NCI-H1694 (cell line): ENCODE data around the gene CITED2.
"Not testable (repeated sequence)": the region's sequence is repeated elsewhere in the genome, so short reads cannot be mapped to it uniquely, and the experiment has no call there.

Experiments
- DNase-seq: peaks from one replicate; lab custom pipeline; 2025; lab: John Stamatoyannopoulos, UW

CITED2 gene

DNA sequence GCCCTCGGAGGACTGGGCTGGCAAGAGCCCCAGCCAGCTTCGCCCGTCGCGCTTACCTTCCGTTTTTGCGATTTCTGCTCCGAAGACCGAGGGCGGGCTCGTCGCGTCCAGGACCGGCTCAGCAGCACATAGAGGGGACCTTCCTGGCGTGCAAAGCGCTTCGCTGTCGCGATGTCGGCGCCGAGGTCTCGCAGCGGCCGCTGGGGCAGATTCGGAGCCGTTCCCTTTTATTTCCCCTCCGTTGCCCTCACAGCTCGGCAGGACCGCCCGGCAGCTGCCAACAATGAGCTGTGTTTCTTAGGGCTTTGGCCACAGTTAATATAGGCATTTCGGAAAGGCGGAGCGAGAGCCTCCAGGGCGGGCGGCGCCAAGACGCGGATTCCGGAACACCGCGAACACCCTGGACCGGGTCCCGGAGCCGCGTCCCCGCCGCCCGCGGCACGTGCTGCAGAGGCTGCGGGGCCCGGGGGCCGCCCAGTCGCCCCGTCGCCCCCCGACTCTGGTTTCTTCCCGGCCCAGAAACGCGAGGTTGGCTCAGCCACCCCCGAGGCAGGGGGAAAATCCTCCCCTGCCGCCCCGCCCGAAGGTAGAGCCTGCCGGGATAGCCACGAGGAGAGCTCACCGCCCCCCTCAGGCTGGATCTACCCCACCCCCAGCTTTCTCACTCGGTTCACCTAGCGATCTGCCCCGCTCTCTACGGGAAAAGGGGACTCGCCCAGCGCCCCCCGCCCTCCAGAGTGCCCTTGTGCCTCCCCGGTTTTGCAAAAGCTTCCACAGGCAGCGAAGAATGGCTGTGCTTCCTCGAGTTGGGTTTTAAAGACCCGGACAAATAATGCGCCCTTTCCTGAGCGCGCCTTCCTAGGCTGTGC, at the start of gene CITED2:
CITED2 (minus strand) TSS at position 292 of the 869 bp plus-strand sequence. CDS start 704 bp downstream, outside the sequence.
- DNase-seq, result peak; percentile 84

GRCh38 chr6:139423037-139423703, 48.7 kb upstream of the CITED2 start:
- DNase-seq, result no peak

- DNase-seq, result no peak
Measured at GRCh38 chr6:139422105-139423036, 47.9 kb upstream of the CITED2 start.

DNA sequence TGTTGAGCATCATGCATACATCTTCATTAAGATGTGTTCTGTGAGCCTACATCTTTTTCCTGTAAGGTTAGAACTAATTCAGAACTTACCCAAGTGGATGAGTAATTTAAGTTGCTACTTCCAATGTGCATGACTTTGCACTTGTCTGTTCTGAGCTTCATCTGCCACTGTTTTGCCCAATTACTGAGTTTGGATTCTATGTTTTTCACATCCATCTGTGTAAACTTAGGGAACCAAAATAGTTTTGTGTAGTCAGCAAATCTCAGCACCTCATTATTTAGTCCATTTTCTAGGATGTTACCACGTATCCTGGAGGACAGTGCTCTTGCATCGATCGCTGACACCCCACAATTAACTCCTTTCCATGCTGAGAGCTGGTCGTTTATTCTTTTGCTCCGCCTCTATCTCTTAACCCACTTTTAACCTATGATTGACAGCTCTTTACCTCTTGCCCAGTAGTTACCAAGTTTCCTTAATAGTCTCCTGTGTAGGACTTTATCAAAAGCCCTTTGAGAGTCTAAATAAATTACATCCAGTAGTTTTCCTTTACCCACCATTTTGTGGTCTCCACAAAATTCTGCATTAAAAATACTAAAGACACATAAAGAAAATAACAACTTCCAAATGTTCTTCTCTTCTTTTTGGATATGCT, 44.2 kb upstream of the CITED2 start:
- no peak for DNase-seq

- DNase-seq, result no peak
Measured at GRCh38 chr6:139416146-139416545, 41.7 kb upstream of the CITED2 start.

DNA sequence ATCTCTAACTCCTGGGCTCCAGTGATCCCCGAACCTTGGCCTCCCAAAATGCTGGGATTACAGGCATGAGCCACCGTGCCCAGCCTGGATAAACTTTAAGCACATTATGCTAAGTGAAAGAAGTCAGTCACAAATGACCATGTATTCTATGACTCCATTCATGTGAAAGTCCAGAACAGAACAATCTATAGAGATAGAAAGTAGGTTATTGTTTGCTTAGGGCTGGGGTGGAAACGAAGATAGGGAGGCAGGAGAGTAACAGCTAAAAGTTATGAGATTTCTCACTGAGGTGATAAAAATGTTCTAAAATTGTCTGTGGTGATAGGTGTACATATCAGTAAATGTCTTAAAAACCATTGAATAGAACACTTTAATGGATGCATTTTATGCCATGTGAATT, 40.9 kb upstream of the CITED2 start:
- no peak for DNase-seq

GRCh38 chr6:139412103-139412502, 37.7 kb upstream of the CITED2 start:
- not testable (repeated sequence) for DNase-seq

DNA sequence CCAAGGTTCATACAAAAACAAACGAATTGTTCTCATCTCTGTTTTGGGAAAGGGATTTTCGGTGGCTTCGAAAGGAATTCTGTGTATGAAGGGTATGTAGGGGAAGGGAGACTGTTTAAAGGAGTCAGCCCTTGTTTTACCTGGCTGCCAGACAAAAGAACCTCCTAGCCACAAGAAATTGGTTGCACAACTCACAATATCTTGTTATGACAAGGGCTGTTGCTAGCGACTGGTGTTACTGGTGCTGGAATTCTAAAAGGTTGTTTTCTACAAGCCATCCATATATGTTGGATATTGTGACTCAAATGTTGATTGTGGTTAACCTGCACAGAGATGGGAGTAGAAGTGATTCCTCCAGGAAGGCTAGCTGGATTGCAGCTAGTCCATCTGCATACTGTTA, 34.6 kb upstream of the CITED2 start:
- no peak for DNase-seq

GRCh38 chr6:139407718-139408222, 33.3 kb upstream of the CITED2 start:
- DNase-seq, result no peak

- no peak for DNase-seq
Measured at GRCh38 chr6:139406577-139407343, 32.3 kb upstream of the CITED2 start.

DNA sequence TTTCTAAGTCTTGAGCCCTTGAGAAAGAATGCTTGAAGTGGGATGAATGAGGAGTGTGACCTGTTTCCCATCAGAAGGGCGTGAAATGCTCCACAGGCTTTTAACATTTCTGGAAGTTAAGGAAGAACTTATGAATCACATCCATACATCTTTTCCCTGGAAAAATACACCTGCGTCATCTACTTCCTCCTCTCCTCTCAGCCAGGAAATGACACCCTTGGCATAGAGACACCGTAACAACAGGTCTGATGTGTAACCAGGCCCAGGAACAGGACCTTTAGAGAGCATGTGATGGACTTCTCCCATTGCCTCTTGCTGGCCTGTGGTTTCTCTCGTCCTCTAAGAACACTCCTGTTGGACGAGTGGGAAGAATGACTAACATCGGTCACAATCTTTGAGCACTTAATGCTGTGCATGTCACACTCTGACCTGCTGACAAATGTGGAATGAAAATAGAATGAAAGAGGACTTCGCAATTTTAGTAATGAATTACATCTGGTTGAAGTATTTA, 28.5 kb upstream of the CITED2 start:
- DNase-seq, result no peak

DNA sequence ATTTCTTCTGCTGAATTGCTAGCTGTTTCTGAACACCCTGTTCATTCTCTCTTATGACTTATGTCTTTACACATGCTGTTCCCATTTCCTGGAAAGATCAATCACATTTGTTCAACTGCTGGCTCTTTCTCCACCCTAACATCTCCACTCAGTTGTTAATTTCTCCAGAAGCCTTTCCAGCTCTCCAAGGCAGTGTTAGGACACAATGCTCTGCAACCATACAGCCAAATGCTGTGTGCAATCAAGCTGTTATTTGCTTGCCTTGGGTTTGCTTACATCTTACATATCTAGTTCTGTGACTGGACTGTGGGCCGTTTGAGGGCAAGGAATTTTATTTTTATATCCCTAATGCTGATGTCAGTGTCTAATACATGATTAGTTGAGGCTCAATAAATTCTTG, 24.2 kb upstream of the CITED2 start:
- no peak for DNase-seq

GRCh38 chr6:139395891-139396301, 21.4 kb upstream of the CITED2 start:
- no peak for DNase-seq

GRCh38 chr6:139395371-139395770, 20.9 kb upstream of the CITED2 start:
- no peak for DNase-seq

GRCh38 chr6:139394027-139394649, 19.7 kb upstream of the CITED2 start:
- DNase-seq, result no peak

- no peak for DNase-seq
Measured at GRCh38 chr6:139392794-139393193, 18.3 kb upstream of the CITED2 start.

GRCh38 chr6:139391709-139392108, 17.3 kb upstream of the CITED2 start:
- no peak for DNase-seq

GRCh38 chr6:139390447-139390846, 16.0 kb upstream of the CITED2 start:
- DNase-seq, result no peak

GRCh38 chr6:139388384-139388783, 13.9 kb upstream of the CITED2 start:
- no peak for DNase-seq

- no peak for DNase-seq
Measured at GRCh38 chr6:139386404-139386803, 12.0 kb upstream of the CITED2 start.
